Ovary (tissue), 9 donors: ENCODE data around the gene LRRC10B. TPM values are rescaled to one million over a fixed set of nuclear protein-coding genes. Genes with fewer than 3 reads are reported as not detected.

Experiments used
- DNase-seq, 5 donors: peaks; one replicate each; pipeline ENCODE4 v3.0.0-alpha.2; 2019 to 2020
- H3K27ac ChIP-seq, 2 donors: fragments of 200-600 bp; one replicate each; pipeline versions ENCODE4 v1.5.1 to v1.8.0; 2019 to 2022
- H3K27me3 ChIP-seq: fragments of 200-600 bp; one replicate; pipeline ENCODE4 v1.8.0; 2022
- H3K36me3 ChIP-seq: fragments of 200-600 bp; sonication (generic); one replicate; pipeline ENCODE4 v1.5.1; 2019
- H3K4me1 ChIP-seq: one replicate; pipeline ENCODE4 v1.8.1; 2013; ENCODE audit warnings: mild to moderate bottlenecking, moderate library complexity; ENCODE audit not compliant: insufficient read depth
- H3K4me3 ChIP-seq: fragments of 200-600 bp; sonication (generic); one replicate; pipeline ENCODE4 v1.5.1; 2017
- H3K9me3 ChIP-seq, 2 donors: fragments of 200-600 bp in 1 of 2; sonication (generic) in 1 of 2; one replicate each; pipeline versions ENCODE4 v1.5.1 to v1.8.1; 2013 to 2019; ENCODE audit warnings: mild to moderate bottlenecking in 1 of 2, moderate library complexity in 1 of 2
- CTCF ChIP-seq, 3 donors: fragments of 450-650 bp in 2 of 3; fragments of 200-600 bp in 1 of 3; IDR thresholded peaks; one replicate each; pipeline versions ENCODE4 v1.5.1 to v1.8.0; 2016 to 2022; ENCODE audit warnings: antibody characterized with exemption in 3 of 3, mild to moderate bottlenecking in 1 of 3
- EP300 ChIP-seq: sonication (generic); formaldehyde crosslinking; IDR thresholded peaks from one replicate; pipeline ENCODE4 v1.6.1; 2017; ENCODE audit warnings: antibody characterized with exemption
- POLR2A ChIP-seq: fragments of 450-650 bp; IDR thresholded peaks from one replicate; pipeline ENCODE4 v1.6.1; 2017; ENCODE audit warnings: antibody characterized with exemption, mild to moderate bottlenecking, moderate library complexity
- WGBS, 3 donors: extraction: QIAGEN DNeasy Blood & Tissue Kit in 1 of 3; methylation state at CpG; one replicate each; pipeline versions ENCODE4 v1.1.5 to v1.1.7; 2013 to 2017; 5-methylcytosine and 5-hydroxymethylcytosine counted together
- intact Hi-C, 4 donors: fragments of 100-400 bp; cut with DNase I; formaldehyde crosslinking; loops; one replicate each; pipeline versions ENCODE4 v1.11.0 to v1.15.1; 2022 to 2023
- polyA plus RNA-seq, 2 donors: library from polyadenylated mRNA; stranded (reverse); fragments of 200-250 nt in 1 of 2; fragments of 350-450 nt in 1 of 2; fragmentation: Illumina TruSeq in 1 of 2; extraction: RNeasy Lipid Tissue Mini Kit (QIAGEN cat#74804) in 1 of 2; gene quantifications; one replicate each; pipeline ENCODE4 v1.2.3, GENCODE V29; 2013 to 2014
- total RNA-seq, 7 donors: library from RNA; depleted of rRNA in 2 of 7; stranded (reverse); fragments of >200 nt in 2 of 7; fragmentation: NEBNext Ultra II Directional in 3 of 7; extraction: Animal tissue kit (Norgen Biotek cat#: 25700) in 3 of 7; gene quantifications; one replicate each; pipeline versions ENCODE4 v1.1.0 to v1.2.4, GENCODE V29; 2016 to 2023
- donor health status: DM: no; HTN: no; CAD: no; lungs with moderate emphysema.
- donor health status: DM: no; HTN: no; CAD: no.
- donor health status: Bipolar disorder and iron deficiency.
- donor health status: DM: yes; HTN: yes; CAD: no.
- donor health status: DM: no; HTN: no; CAD: no.
- donor health status: DM: yes; HTN: yes; CAD: no.

Gene LRRC10B
- total and polyA plus RNA-seq, 9 donors, result 0.45 to 23.0 (median 1.4) TPM

- H3K27ac ChIP-seq, result no peak overlapping the region
- no peaks in the 10 kb centered on the region for H3K36me3 ChIP-seq
- DNase-seq, result no peak
- TF ChIP-seq CTCF (IDR thresholded peaks at IDR 0.05) (no peak), POLR2A (no peak), EP300 (no peak)
- H3K4me1 ChIP-seq, result no peaks in the 10 kb centered on the region
- H3K4me3 ChIP-seq, result no peak overlapping the region
- H3K27me3 ChIP-seq, result no peaks in the 10 kb centered on the region
- intact Hi-C loops, result loop anchor here in 3 of 4 donors (2.0 to 10.0 kb wide), 3 partner anchors 37 to 71 kb away; no protein-coding TSS in a partner anchor
- WGBS, 3 donors, result 25 to 35% (median 27%) methylated on average over 18 to 22 of the region's 22 CpGs
- no peaks in the 10 kb centered on the region for H3K9me3 ChIP-seq
Measured at GRCh38 chr11:61516191-61516590, 7.6 kb downstream of the LRRC10B start.

- H3K4me3 ChIP-seq, result no peak overlapping the region
- no peaks in the 10 kb centered on the region for H3K9me3 ChIP-seq
- no peaks in the 10 kb centered on the region for H3K27me3 ChIP-seq
- TF ChIP-seq CTCF (IDR thresholded peaks at IDR 0.05) (peak; percentile 94 to 95 (median 95)), POLR2A (no peak), EP300 (no peak)
- peak in 4 of 5 donors; percentile 51 to 74 (median 61) for DNase-seq
- 12 to 17% (median 16%) methylated on average over 23 of the region's 23 CpGs for WGBS, 3 donors
- intact Hi-C loops, result loop anchor here in 3 of 4 donors (2.0 to 10.0 kb wide), 3 partner anchors 38 to 72 kb away; no protein-coding TSS in a partner anchor
- no peak overlapping the region for H3K27ac ChIP-seq
- no peaks in the 10 kb centered on the region for H3K4me1 ChIP-seq
- no peaks in the 10 kb centered on the region for H3K36me3 ChIP-seq
Measured at GRCh38 chr11:61516675-61517572, 8.4 kb downstream of the LRRC10B start.

- H3K36me3 ChIP-seq, result no peaks in the 10 kb centered on the region
- no peak overlapping the region for H3K27ac ChIP-seq
- H3K4me1 ChIP-seq, result no peaks in the 10 kb centered on the region
- no peak overlapping the region for H3K4me3 ChIP-seq
- no peaks in the 10 kb centered on the region for H3K9me3 ChIP-seq
- intact Hi-C loops, result loop anchor here in 3 of 4 donors (5.0 to 10.0 kb wide), 2 partner anchors 41 to 73 kb away; no protein-coding TSS in a partner anchor
- DNase-seq, result no peak
- no peaks in the 10 kb centered on the region for H3K27me3 ChIP-seq
- WGBS, 3 donors, result 84 to 89% (median 86%) methylated on average over 23 of the region's 23 CpGs
- TF ChIP-seq EP300, result no peak
- TF ChIP-seq CTCF (IDR thresholded peaks at IDR 0.05), result no peak
- no peak for TF ChIP-seq POLR2A
Measured at GRCh38 chr11:61518032-61518795, 9.7 kb downstream of the LRRC10B start.

- WGBS, 3 donors, result 87 to 90% (median 88%) methylated on average over 15 of the region's 15 CpGs
- TF ChIP-seq CTCF (IDR thresholded peaks at IDR 0.05), result no peak
- TF ChIP-seq EP300, result no peak
- TF ChIP-seq POLR2A, result no peak
- Histone ChIP-seq H3K4me3 (no peak overlapping the region), H3K9me3 (no peaks in the 10 kb centered on the region), H3K27ac (no peak overlapping the region), H3K36me3 (no peaks in the 10 kb centered on the region), H3K4me1 (no peaks in the 10 kb centered on the region), H3K27me3 (no peaks in the 10 kb centered on the region)
- intact Hi-C loops, result no loop called here
- no peak for DNase-seq
Measured at GRCh38 chr11:61522881-61523280, 14.3 kb downstream of the LRRC10B start.
